Adrenal gland (tissue), 12 donors: Measurements from ENCODE around the gene INSM2. TPM values are rescaled to one million over a fixed set of nuclear protein-coding genes. Genes with fewer than 3 reads are reported as not detected.

Source experiments
- DNase-seq, 7 donors: peaks; one replicate each; pipeline ENCODE4 v3.0.0-alpha.2; 2019 to 2020
- H3K27ac ChIP-seq, 5 donors: fragments of 200-600 bp; sonication (generic) in 4 of 5; 1 replicate in 3 of 5; 2 replicates in 2 of 5; pipeline versions ENCODE4 v1.5.1 to v1.8.0; 2016 to 2020; ENCODE audit warnings: mild to moderate bottlenecking in 1 of 5
- H3K27me3 ChIP-seq: fragments of 200-600 bp; 2 replicates; pipeline ENCODE4 v1.8.0; 2021
- H3K36me3 ChIP-seq, 2 donors: fragments of 200-600 bp; replicated peaks in 1 of 2; 1 replicate in 1 of 2; 2 replicates in 1 of 2; pipeline versions ENCODE4 v1.5.1 to v1.8.0; 2018 to 2022
- H3K4me1 ChIP-seq, 2 donors: fragments of 200-600 bp; replicated peaks in 1 of 2; 1 replicate in 1 of 2; 2 replicates in 1 of 2; pipeline versions ENCODE4 v1.5.1 to v1.8.0; 2018 to 2021
- H3K4me3 ChIP-seq, 4 donors: fragments of 200-600 bp; sonication (generic) in 3 of 4; one replicate each; pipeline ENCODE4 v1.5.1; 2016 to 2018
- H3K9me3 ChIP-seq, 3 donors: fragments of 200-600 bp; sonication (generic) in 1 of 3; replicated peaks in 1 of 3; 1 replicate in 2 of 3; 2 replicates in 1 of 3; pipeline versions ENCODE4 v1.5.1 to v1.8.0; 2016 to 2021
- CTCF ChIP-seq, 6 experiments: fragments of 450-650 bp in 4 of 6; fragments of 200-600 bp in 2 of 6; sonication (generic) in 1 of 6; IDR thresholded peaks; 1 replicate in 5 of 6; 2 replicates in 1 of 6; pipeline versions ENCODE4 v1.5.1 to v1.8.0; 2016 to 2021; ENCODE audit warnings: antibody characterized with exemption in 6 of 6, mild to moderate bottlenecking in 2 of 6, moderate library complexity in 1 of 6
- POLR2A ChIP-seq, 2 donors: fragments of 450-650 bp; IDR thresholded peaks; one replicate each; pipeline ENCODE4 v1.6.1; 2017; ENCODE audit warnings: antibody characterized with exemption in 2 of 2, mild to moderate bottlenecking in 2 of 2, moderate library complexity in 1 of 2
- WGBS, 4 donors: extraction: QIAGEN DNeasy Blood & Tissue Kit in 2 of 4; methylation state at CpG; one replicate each; pipeline versions ENCODE4 v1.1.5 to v1.1.7; 2013 to 2017; 5-methylcytosine and 5-hydroxymethylcytosine counted together
- intact Hi-C, 2 donors: fragments of 100-400 bp; cut with DNase I; formaldehyde crosslinking; loops; one replicate each; pipeline versions ENCODE4 v1.14.1 to v1.15.0; 2022 to 2023
- polyA plus RNA-seq, 3 donors: library from polyadenylated mRNA; stranded (reverse); fragments of 200-250 nt in 2 of 3; fragments of 350-450 nt in 1 of 3; fragmentation: Illumina TruSeq in 1 of 3; extraction: RNeasy Lipid Tissue Mini Kit (QIAGEN cat#74804) in 1 of 3; gene quantifications; one replicate each; pipeline ENCODE4 v1.2.3, GENCODE V29; 2013 to 2014
- total RNA-seq, 9 donors: library from RNA; depleted of rRNA in 4 of 9; stranded (reverse); fragments of >200 nt in 4 of 9; fragments of 120-200 nt in 1 of 9; fragmentation: NEBNext Ultra II Directional in 1 of 9; extraction: Animal tissue kit (Norgen Biotek cat#: 25700) in 1 of 9; gene quantifications; one replicate each; pipeline versions ENCODE4 v1.1.0 to v1.2.4, GENCODE V29; 2013 to 2023
- donor health status: healthy with polysubstance abuse.
- donor health status: Bipolar disorder and iron deficiency.
- donor health status: DM: yes; HTN: yes; CAD: no.
- donor health status: DM: no; HTN: no; CAD: no.
- donor health status: DM: no; HTN: no; CAD: no.
- donor health status: DM: yes; HTN: yes; CAD: no.

INSM2 gene
- total and polyA plus RNA-seq, 12 donors, result 0.03 to 3.7 (median 0.45) TPM; not detected in 6

- no peak overlapping the region for H3K4me3 ChIP-seq
- no peaks in the 10 kb centered on the region for H3K27me3 ChIP-seq
- peaks cover 0 to 6% of the 10 kb centered on the region in 2 donors for H3K4me1 ChIP-seq
- intact Hi-C loops, result no loop called here
- no peaks in the 10 kb centered on the region for H3K36me3 ChIP-seq
- TF ChIP-seq POLR2A (IDR thresholded peaks at IDR 0.05), result no peak
- no peak for TF ChIP-seq CTCF (IDR thresholded peaks at IDR 0.05)
- H3K27ac ChIP-seq, result no peak overlapping the region
- DNase-seq, result no peak
- WGBS, 4 donors, result 47 to 85% (median 60%) methylated on average over 1 of the region's 1 CpG
- H3K9me3 ChIP-seq, result no peaks in the 10 kb centered on the region
Observed at GRCh38 chr14:35553808-35554207, 19.8 kb downstream of the INSM2 start.

GRCh38 chr14:35556548-35556947 is 22.6 kb downstream of the INSM2 start:
- Histone ChIP-seq H3K27me3 (no peaks in the 10 kb centered on the region), H3K4me3 (no peak overlapping the region), H3K27ac (no peak overlapping the region), H3K9me3 (no peaks in the 10 kb centered on the region), H3K36me3 (no peaks in the 10 kb centered on the region), H3K4me1 (peaks cover 0 to 6% of the 10 kb centered on the region in 2 donors)
- TF ChIP-seq CTCF (IDR thresholded peaks at IDR 0.05) (no peak), POLR2A (IDR thresholded peaks at IDR 0.05) (no peak)
- 77 to 94% (median 83%) methylated on average over 1 of the region's 1 CpG for WGBS, 4 donors
- DNase-seq, result no peak
- intact Hi-C loops, result no loop called here

GRCh38 chr14:35557221-35557747 is 23.3 kb downstream of the INSM2 start:
- Histone ChIP-seq H3K27me3 (no peaks in the 10 kb centered on the region), H3K4me1 (peaks cover 0 to 6% of the 10 kb centered on the region in 2 donors), H3K4me3 (no peak overlapping the region), H3K36me3 (no peaks in the 10 kb centered on the region), H3K9me3 (no peaks in the 10 kb centered on the region), H3K27ac (no peak overlapping the region)
- no peak for TF ChIP-seq POLR2A (IDR thresholded peaks at IDR 0.05)
- no peak for TF ChIP-seq CTCF (IDR thresholded peaks at IDR 0.05)
- no peak for DNase-seq
- intact Hi-C loops, result no loop called here

- no peak for TF ChIP-seq CTCF (IDR thresholded peaks at IDR 0.05)
- no peak for TF ChIP-seq POLR2A (IDR thresholded peaks at IDR 0.05)
- peaks cover 0 to 4% of the 10 kb centered on the region in 2 donors for H3K4me1 ChIP-seq
- no peak for DNase-seq
- H3K9me3 ChIP-seq, result no peaks in the 10 kb centered on the region
- H3K4me3 ChIP-seq, result no peak overlapping the region
- intact Hi-C loops, result no loop called here
- WGBS, 4 donors, result 87 to 100% (median 94%) methylated on average over 2 of the region's 2 CpGs
- H3K27ac ChIP-seq, result no peak overlapping the region
- no peaks in the 10 kb centered on the region for H3K27me3 ChIP-seq
- H3K36me3 ChIP-seq, result no peaks in the 10 kb centered on the region
Observed at GRCh38 chr14:35558680-35559079, 24.7 kb downstream of the INSM2 start.
